OCI-LY7 (cell line): ENCODE results near the gene SENP6. TPM values are rescaled to one million over a fixed set of nuclear protein-coding genes. Genes with fewer than 3 reads are reported as not detected.

ENCODE experiments used
- BruUV-seq: library from RNA; stranded (reverse); fragments of 400-500 nt; replicated peaks from 2 replicates; lab custom pipeline; 2021; lab: Mats Ljungman, UMichigan
- CTCF ChIA-PET: fragments of 300-600 bp; sonication (Branson Sonifier 250); formaldehyde crosslinking; loops from one replicate; lab custom pipeline; 2022; ENCODE audit warnings: antibody characterized with exemption; ENCODE audit not compliant: unreplicated experiment; lab: Charles Lee
- POLR2A ChIA-PET: fragments of 300-600 bp; sonication (Branson Sonifier 250); formaldehyde crosslinking; loops from one replicate; lab custom pipeline; 2022; ENCODE audit warnings: antibody characterized with exemption; lab: Charles Lee
- DNase-seq: peaks from one replicate; pipeline ENCODE4 v3.0.0-alpha.2; 2015; ENCODE audit warnings: low spot score
- H2AFZ ChIP-seq: fragments of 200-600 bp; sonication (generic), shearing (Covaris generic); 2 replicates; pipeline ENCODE4 v1.6.1; 2014; ENCODE audit warnings: mild to moderate bottlenecking, antibody characterized with exemption, low read length, moderate library complexity
- H3K27ac ChIP-seq: fragments of 200-600 bp; sonication (generic); 2 replicates; pipeline ENCODE4 v1.5.1; 2014; ENCODE audit warnings: mixed run types, low read depth, mild to moderate bottlenecking, moderate library complexity, low read length, inconsistent platforms; ENCODE audit not compliant: poor library complexity, severe bottlenecking
- H3K36me3 ChIP-seq: fragments of 200-600 bp; sonication (generic); 2 replicates; pipeline ENCODE4 v1.6.1; 2014; ENCODE audit warnings: mild to moderate bottlenecking, antibody characterized with exemption, low read length, moderate library complexity, mixed read lengths; ENCODE audit not compliant: insufficient read depth
- H3K4me1 ChIP-seq: fragments of 200-600 bp; sonication (generic); 2 replicates; pipeline ENCODE4 v1.5.1; 2014; ENCODE audit warnings: mild to moderate bottlenecking, low read length; ENCODE audit not compliant: insufficient read depth, poor library complexity, severe bottlenecking
- H3K4me2 ChIP-seq: fragments of 200-600 bp; sonication (generic); 2 replicates; pipeline ENCODE4 v1.6.1; 2014; ENCODE audit warnings: mild to moderate bottlenecking, low read length
- H3K4me3 ChIP-seq: fragments of 200-600 bp; sonication (generic); 2 replicates; pipeline ENCODE4 v1.5.1; 2014; ENCODE audit warnings: mild to moderate bottlenecking, low read depth, low read length; ENCODE audit not compliant: poor library complexity, severe bottlenecking
- H3K79me2 ChIP-seq: fragments of 200-600 bp; sonication (generic); 2 replicates; pipeline ENCODE4 v1.6.1; 2016; ENCODE audit warnings: low read depth, mild to moderate bottlenecking, low read length, moderate library complexity, mixed read lengths; ENCODE audit not compliant: insufficient read depth
- H3K9me2 ChIP-seq: fragments of 200-600 bp; sonication (generic); 2 replicates; pipeline ENCODE4 v1.6.1; 2016; ENCODE audit warnings: mild to moderate bottlenecking, low read length, mixed read lengths; ENCODE audit not compliant: insufficient read depth
- H3K9me3 ChIP-seq: fragments of 200-600 bp; sonication (generic); 2 replicates; pipeline ENCODE4 v1.6.1; 2014; ENCODE audit warnings: mild to moderate bottlenecking, mixed run types, low read length, mixed read lengths
- H4K20me1 ChIP-seq: fragments of 200-600 bp; sonication (generic); 2 replicates; pipeline ENCODE4 v1.6.1; 2014; ENCODE audit warnings: mild to moderate bottlenecking, antibody characterized with exemption, low read length, moderate library complexity, mixed read lengths; ENCODE audit not compliant: insufficient read depth
- CTCF ChIP-seq: fragments of 200-600 bp; sonication (generic); conservative IDR thresholded peaks from 2 replicates; pipeline ENCODE4 v1.5.1; 2014; ENCODE audit warnings: mild to moderate bottlenecking, antibody characterized with exemption, low read length, moderate library complexity, mixed read lengths
- EZH2phosphoT487 ChIP-seq: fragments of 200-600 bp; sonication (generic); IDR thresholded peaks from 2 replicates; pipeline ENCODE4 v1.6.1; 2018; ENCODE audit warnings: low read depth, borderline replicate concordance, mild to moderate bottlenecking, mixed run types, antibody characterized with exemption, low read length, moderate library complexity, mixed read lengths
- intact Hi-C: fragments of 100-400 bp; cut with micrococcal nuclease; formaldehyde crosslinking; loops from one replicate; pipeline ENCODE4 v1.10.0; 2022; ENCODE audit not compliant: unreplicated experiment
- small RNA-seq: library from RNA; depleted of rRNA; stranded (forward); fragments of <200 nt; gene quantifications from one replicate; pipeline ENCODE3, GENCODE V24; 2014
- total RNA-seq, 2 experiments: library from RNA; depleted of rRNA in 1 of 2; stranded (reverse); fragments of >200 nt in 1 of 2; shearing (Covaris generic) in 1 of 2; gene quantifications; 2 replicates each; pipeline ENCODE4 v1.2.3, GENCODE V29; 2014 to 2022

The SENP6 gene
- total RNA-seq, 2 experiments from 2014 or later, result 61.1 to 85.4 TPM

DNA sequence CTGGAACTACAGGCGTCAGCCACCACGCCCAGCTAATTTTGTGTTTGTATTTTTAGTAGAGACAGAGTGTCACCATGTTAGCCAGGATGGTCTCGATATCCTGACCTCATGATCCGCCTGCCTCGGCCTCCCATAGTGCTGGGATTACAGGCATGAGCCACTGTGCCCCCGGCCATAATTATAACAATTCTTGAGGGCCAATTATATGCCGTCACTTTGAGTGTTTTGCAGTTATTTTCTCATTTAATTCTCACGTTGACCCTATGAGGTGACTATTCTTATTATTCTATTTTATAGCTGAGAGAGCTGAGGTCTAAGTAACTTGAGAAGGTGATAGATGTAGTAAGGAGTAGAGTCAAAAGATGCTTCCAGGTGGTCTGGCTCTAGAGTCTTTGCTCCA, 160.4 kb downstream of the SENP6 start:
- Histone ChIP-seq H2AFZ (no peak overlapping the region), H3K79me2 (no peaks in the 10 kb centered on the region), H3K36me3 (no peaks in the 10 kb centered on the region), H3K4me3 (no peak overlapping the region), H3K9me2 (no peaks in the 10 kb centered on the region), H3K4me1 (no peaks in the 10 kb centered on the region), H3K4me2 (no peak overlapping the region), H3K9me3 (no peaks in the 10 kb centered on the region), H3K27ac (no peak overlapping the region), H4K20me1 (no peaks in the 10 kb centered on the region)
- POLR2A ChIA-PET, result no interaction called here
- intact Hi-C loops, result no loop called here
- no peak for DNase-seq
- CTCF ChIA-PET, result no interaction called here
- TF ChIP-seq EZH2phosphoT487 (no peak), CTCF (no peak)
- no TSS peak for BruUV-seq

DNA sequence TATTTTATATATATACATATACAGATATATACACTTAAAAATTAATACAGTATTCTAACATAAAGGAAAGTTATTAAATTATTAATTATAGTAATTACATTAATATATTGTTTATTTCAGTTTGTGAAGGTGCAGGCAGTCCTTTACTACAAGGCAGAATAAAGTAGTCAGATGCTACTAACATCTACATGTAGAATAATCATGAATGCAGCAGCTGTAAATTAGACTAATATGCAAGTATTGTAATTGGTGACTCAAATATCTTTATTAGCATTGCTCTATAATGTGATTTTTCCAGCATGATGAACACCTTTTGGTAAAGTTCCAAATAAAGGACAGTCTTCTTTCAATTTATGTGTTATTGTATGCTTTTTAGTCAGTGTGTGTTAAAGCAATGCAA, 164.7 kb downstream of the SENP6 start:
- TF ChIP-seq EZH2phosphoT487 (no peak), CTCF (no peak)
- BruUV-seq, result no TSS peak
- ChIA-PET POLR2A (no interaction called here), CTCF (no interaction called here)
- Histone ChIP-seq H3K4me3 (no peak overlapping the region), H3K27ac (no peak overlapping the region), H4K20me1 (no peaks in the 10 kb centered on the region), H3K79me2 (no peaks in the 10 kb centered on the region), H3K9me2 (no peaks in the 10 kb centered on the region), H3K9me3 (no peaks in the 10 kb centered on the region), H2AFZ (no peak overlapping the region), H3K4me2 (no peak overlapping the region), H3K36me3 (no peaks in the 10 kb centered on the region), H3K4me1 (no peaks in the 10 kb centered on the region)
- intact Hi-C loops, result no loop called here
- DNase-seq, result no peak

Small RNA genes lying within 50 kb of the gene (small RNA-seq; reads per million reads assigned to genes)
- gene RNU6-1016P (not detected), gene RNU6-1338P (not detected), gene RNU6-155P (not detected)

Other genes starting within 250 kb of the SENP6 start
- gene FILIP1, start 108.1 kb upstream of the SENP6 start, total RNA-seq (2014; rRNA removed; shearing (Covaris generic)), result not detected in 2 replicates
- not detected in 2 replicates for gene FILIP1, start 108.1 kb upstream of the SENP6 start, total RNA-seq (2022)
- gene MYO6, start 147.4 kb downstream of the SENP6 start, total RNA-seq (2014; rRNA removed; shearing (Covaris generic)), result not detected in 2 replicates
- gene MYO6, start 147.4 kb downstream of the SENP6 start, total RNA-seq (2022), result not detected in 2 replicates